AG04450 (cell line): ENCODE measurements around the gene LMF1. TPM values are rescaled to one million over a fixed set of nuclear protein-coding genes. Genes with fewer than 3 reads are reported as not detected.
"Not testable (repeated sequence)": the region's sequence is repeated elsewhere in the genome, so short reads cannot be mapped to it uniquely, and the experiment has no call there.

Source experiments
- CTCF ChIA-PET: fragments of 300-600, 350-600 bp; formaldehyde crosslinking; extraction: SDS; loops from one replicate; lab custom pipeline; 2022; ENCODE audit warnings: antibody characterized with exemption, inconsistent platforms; lab: Charles Lee
- POLR2A ChIA-PET: fragments of 350-600 bp; formaldehyde crosslinking; extraction: SDS; loops from one replicate; lab custom pipeline; 2021; ENCODE audit warnings: antibody characterized with exemption, inconsistent platforms; lab: Yijun Ruan, JAX
- DNase-seq: peaks from one replicate; pipeline ENCODE4 v3.0.0-alpha.2; 2011; ENCODE audit warnings: low read depth, low spot score
- H3K27ac ChIP-seq: one replicate; pipeline ENCODE4 v1.5.1; 2012; ENCODE audit warnings: low read depth, low read length, control low read depth
- H3K27me3 ChIP-seq: one replicate; pipeline ENCODE4 v1.6.0; 2012; ENCODE audit warnings: low read length; ENCODE audit not compliant: control insufficient read depth, insufficient read depth
- H3K4me3 ChIP-seq: 2 replicates; pipeline ENCODE4 v1.5.1; 2011; ENCODE audit warnings: mild to moderate bottlenecking, low read depth, low read length, control low read depth
- H3K9me3 ChIP-seq: 2 replicates; pipeline ENCODE4 v1.5.1; 2012; ENCODE audit warnings: low read length; ENCODE audit not compliant: control insufficient read depth, insufficient read depth
- CTCF ChIP-seq: IDR thresholded peaks from 2 replicates; pipeline ENCODE4 v1.5.1; 2011; ENCODE audit warnings: low read depth, low read length, control low read depth, inconsistent platforms
- polyA plus RNA-seq: library from polyadenylated mRNA; depleted of rRNA; stranded (reverse); fragments of >200 nt; gene quantifications from 2 replicates; pipeline ENCODE4 v1.2.3, GENCODE V29; 2011

LMF1 gene
- polyA plus RNA-seq, 1 experiment: 11.8 TPM

GRCh38 chr16:821751-822150 is 149.0 kb downstream of the LMF1 start:
- CTCF ChIA-PET: no interaction called here
- Histone ChIP-seq H3K9me3 (peaks cover 28% of the 10 kb centered on the region), H3K4me3 (no peak overlapping the region), H3K27ac (no peak overlapping the region), H3K27me3 (peaks cover 22% of the 10 kb centered on the region)
- POLR2A ChIA-PET: no interaction called here
- DNase-seq: no peak
- no peak for TF ChIP-seq CTCF

- Histone ChIP-seq H3K27ac (no peak overlapping the region), H3K4me3 (no peak overlapping the region), H3K9me3 (peaks cover 30% of the 10 kb centered on the region), H3K27me3 (peaks cover 22% of the 10 kb centered on the region)
- DNase-seq: no peak
- ChIA-PET CTCF (no interaction called here), POLR2A (no interaction called here)
- no peak for TF ChIP-seq CTCF
Measured at GRCh38 chr16:820748-821147, 150.0 kb downstream of the LMF1 start.

- POLR2A ChIA-PET, H3K27ac ChIP-seq, DNase-seq, H3K4me3 ChIP-seq, CTCF ChIA-PET: not testable (repeated sequence)
- Histone ChIP-seq H3K27me3 (peaks cover 17% of the 10 kb centered on the region), H3K9me3 (peaks cover 30% of the 10 kb centered on the region)
Measured at GRCh38 chr16:820044-820408, 150.8 kb downstream of the LMF1 start.

GRCh38 chr16:819336-820043 is 151.3 kb downstream of the LMF1 start:
- Histone ChIP-seq H3K4me3 (no peak overlapping the region), H3K9me3 (peaks cover 25% of the 10 kb centered on the region), H3K27ac (no peak overlapping the region), H3K27me3 (peaks cover 17% of the 10 kb centered on the region)
- TF ChIP-seq CTCF: no peak
- no peak for DNase-seq
- POLR2A ChIA-PET: no interaction called here
- CTCF ChIA-PET: no interaction called here

- Histone ChIP-seq H3K27me3 (peaks cover 17% of the 10 kb centered on the region), H3K4me3 (no peak overlapping the region), H3K27ac (no peak overlapping the region), H3K9me3 (peaks cover 19% of the 10 kb centered on the region)
- TF ChIP-seq CTCF: no peak
- CTCF ChIA-PET: no interaction called here
- POLR2A ChIA-PET: no interaction called here
- DNase-seq: no peak
Measured at GRCh38 chr16:818592-818991, 152.2 kb downstream of the LMF1 start.
